Left kidney (tissue), 2 donors: Measurements from ENCODE around the gene NDST4. TPM values are rescaled to one million over a fixed set of nuclear protein-coding genes. Genes with fewer than 3 reads are reported as not detected.

Experiments
- DNase-seq: peaks from one replicate; pipeline ENCODE4 v3.0.0-alpha.2; 2013
- polyA plus RNA-seq: library from polyadenylated mRNA; unstranded; fragments of 120-200 nt; gene quantifications from one replicate; pipeline ENCODE4 v1.2.1, GENCODE V29; 2013; ENCODE audit not compliant: insufficient read length

Gene NDST4
- polyA plus RNA-seq, 1 donor: 0.75 TPM

DNA sequence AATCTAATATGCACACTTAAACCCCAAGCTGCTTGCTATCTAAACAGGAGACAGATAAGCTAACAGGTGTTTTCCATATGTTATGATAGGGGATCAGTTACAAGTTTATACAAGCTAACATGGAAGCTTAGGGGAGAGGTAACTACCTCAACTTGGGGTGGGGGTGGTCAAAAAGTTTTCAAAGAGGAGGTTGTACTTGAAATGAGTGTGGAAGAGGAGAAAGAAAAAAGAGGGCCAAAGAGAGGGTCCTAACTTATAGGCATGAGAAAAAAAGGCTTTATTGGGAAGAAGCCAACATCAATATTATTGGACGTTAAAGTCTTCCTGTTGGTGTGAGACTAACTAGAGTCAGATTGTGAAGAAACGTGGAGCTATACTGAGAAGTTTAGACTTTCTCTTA is 205.9 kb downstream of the NDST4 start:
- DNase-seq: peak; percentile 36

DNA sequence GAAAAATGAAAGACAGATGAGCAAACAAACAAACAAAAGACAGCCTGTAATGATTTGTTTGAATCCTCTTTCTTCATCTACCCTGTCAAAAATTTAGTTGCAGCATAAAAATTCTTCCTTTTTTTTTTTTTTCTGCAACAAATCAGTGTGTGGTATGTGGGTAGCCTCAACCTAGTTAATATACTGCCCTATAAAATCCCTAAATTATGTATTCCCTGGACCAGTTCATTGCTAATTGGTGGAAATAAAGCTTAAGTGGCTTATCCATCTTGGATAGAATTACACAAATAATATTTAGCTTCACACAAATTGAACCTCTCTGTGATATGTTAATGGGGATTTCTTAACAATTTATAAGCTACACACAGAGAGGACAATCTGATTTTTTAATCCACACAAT is 208.4 kb downstream of the NDST4 start:
- no peak for DNase-seq

DNA sequence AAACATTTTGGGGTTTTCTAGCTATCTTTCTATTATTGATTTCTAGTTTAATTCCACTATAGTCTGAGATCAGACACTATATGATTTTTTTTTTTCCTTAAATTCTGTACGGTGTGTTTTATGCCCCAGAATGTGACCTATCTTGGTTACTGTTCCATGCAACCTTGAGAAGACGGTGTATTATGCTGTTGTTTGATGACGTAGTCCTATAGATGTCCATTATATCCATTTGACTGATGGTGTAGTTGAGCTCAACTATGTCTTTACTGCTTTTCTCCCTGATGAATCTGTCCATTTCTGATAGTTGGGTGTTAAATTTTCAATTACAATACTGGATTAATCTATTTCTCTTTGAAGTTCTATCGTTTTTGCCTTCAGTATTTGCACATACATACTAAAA is 212.5 kb downstream of the NDST4 start:
- no peak for DNase-seq

DNA sequence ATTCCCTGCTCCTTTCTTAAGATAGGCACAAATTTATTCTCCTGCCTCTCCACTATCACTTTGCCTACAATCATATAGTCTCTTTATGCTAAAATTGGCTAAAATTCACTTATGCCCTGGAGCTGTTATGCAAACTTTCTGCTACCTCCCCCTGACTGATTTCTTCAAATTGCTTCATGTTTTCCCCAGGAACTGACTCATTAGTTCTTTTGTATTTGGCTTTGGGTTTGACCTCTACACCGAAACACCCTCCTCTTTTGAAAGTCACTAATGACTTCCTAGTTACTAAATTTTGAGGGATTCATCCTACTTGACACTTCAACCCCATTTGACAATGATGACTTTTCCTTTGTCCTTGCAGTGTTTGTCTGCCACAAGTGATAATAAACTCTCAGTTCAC is 222.6 kb downstream of the NDST4 start:
- no peak for DNase-seq

DNA sequence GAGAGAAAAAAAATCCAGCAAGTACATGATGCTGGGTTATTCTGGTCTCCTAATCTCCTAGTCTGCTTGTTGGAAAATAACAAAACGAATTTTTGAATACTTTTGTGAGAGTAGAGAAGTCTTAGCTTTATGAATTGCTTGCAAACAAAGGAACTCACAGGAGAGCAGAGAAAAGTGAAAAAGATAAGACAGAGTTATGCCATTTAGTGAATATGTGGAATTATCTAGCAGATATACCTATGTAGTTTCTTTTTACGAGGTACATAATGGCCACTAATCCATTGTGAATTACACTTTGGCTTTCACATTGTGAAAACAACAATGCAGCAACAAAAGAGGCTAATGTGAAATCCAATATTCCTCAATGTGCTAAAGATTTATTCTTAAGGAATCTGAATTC is 226.7 kb downstream of the NDST4 start:
- DNase-seq: no peak

DNA sequence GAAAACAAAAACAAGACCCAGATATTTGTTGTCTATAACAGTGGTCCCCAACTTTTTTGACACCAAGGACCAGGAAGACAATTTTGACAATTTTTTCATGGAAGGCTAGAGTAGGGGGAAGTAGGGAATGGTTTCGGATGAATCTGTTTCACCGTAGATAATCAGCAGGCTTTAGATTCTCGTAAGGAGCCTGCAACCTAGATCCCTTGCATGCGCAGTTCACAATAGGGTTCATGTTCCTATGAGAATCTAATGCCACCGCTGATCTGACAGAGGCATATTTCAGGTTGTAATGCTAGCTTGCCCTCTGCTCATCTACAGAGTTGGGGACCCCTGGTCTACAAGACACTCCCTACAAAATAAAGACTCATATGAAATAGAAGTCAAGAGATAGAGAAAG is 229.8 kb downstream of the NDST4 start:
- DNase-seq: no peak

DNA sequence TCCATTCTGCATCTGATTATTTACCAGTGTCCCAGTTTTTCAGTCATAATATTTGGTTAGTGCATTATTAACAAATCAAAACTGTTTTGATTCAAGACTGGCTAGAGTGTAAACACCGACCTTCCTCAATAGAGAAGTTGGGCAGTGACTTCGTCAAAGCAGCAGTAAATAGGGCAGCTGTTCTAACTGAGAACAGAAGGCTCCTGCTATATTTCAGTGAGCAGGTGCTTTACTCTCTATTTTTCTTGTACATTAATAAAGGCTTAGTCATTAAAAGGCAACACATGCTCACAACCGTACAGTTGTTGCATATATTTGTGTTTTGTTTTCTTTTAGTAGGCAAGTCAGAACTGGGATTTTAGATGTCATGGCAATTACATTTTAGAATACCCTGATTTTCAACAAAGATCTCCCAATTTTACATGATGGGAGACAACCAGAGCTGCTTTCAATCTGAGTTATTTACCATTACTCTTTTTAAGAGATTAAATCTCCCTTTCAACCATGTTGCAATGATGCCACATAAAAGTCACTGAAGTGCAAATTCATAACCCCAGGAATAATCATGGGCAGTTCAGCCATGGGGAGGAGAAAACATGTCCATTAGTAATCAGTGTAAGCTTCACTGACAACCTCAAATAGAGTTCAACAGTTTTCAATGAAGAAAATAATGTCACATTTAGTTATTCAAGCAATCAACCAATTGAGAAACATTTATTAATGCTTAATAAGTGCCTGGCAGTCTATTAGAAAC is 233.3 kb downstream of the NDST4 start:
- no peak for DNase-seq

DNA sequence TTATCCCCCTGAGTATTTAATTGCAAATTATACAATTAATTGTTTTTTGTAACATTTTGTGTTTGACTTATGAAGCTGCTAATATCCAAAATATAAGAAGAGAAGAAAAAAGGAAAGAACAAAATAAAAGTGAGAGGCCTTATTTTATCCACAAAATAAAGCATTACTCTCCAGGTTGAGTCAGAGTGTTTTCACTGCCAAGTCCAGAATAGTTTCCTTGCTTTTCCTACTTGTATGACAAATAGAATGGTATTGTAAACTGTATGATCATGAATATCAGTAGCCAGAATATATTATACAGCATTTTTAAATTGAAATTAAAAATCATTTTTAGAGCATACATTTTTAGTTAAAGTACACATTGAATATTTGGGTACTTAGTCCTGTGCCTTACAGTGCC is 237.8 kb downstream of the NDST4 start:
- DNase-seq: no peak

DNA sequence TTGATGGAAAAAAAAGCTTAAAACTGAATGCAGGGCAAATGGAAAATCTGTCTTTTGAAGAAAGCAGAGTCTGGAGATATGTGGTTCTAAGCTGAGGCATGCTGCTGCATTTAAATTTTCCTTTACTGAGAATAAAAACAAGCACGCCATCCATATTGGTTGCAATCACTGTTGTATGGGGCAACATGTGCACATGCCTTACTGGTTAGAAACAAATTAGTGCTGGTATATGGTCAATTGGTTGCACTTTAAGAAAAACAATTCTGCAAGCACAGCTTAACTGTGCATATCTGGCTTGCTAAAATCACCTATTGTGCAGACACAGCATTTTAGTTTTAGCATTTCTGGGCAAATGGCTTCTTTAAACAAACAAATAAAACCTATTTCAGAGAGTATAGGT is 239.1 kb downstream of the NDST4 start:
- no peak for DNase-seq

DNA sequence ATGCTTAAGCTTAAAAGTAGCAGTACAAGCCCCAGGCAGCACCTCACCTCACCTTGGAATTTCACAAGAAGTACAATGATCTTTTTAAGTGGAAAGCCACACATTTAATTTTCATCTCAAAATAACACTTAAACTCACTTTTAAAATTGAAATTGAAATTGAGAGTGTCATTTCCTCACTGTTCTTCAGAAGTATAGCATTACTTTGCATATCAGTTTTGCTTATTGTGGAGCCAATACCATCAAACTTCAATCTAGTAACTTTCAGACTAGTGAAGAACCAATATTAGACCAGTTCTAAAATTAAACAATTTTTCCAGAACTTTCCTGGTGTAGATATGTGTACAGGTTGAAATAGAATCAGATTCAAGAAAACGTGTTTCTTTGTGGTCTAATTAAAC is 242.4 kb downstream of the NDST4 start:
- DNase-seq: no peak

DNA sequence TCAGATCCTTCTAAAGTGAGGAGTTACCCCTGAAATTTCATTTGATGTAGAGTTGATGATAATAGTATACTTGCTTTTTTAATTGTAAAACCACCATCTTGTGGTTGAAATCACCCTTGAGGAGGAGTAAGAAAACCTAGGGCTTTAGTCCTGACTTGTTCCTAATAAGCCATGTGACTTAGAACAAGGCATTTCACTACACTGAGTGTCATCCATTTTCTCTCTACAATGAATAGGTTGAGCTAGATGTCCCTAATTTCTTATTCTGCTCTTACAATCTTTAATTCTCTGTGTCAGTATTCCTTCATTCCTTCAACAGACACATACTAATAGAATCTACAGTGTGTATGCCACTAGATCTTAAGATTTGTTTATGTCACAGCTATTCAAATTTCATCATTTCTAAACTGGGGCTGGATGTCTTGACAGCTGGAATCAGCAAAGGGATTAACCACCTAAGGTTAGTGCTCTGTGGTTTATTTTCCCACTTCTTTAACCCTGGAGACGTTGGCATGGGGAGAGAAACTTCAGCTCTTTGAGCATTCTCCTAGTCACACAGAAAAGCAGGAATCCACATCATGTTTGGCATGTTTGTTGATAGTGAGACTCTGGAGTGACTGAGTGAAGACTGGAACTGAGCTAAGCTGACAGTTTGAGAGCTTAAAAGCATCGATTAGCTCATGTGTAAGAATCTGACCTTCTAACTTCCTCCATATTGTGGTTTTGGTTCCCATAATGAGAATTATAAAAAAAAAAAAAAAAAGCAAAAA is 246.3 kb downstream of the NDST4 start:
- no peak for DNase-seq

DNA sequence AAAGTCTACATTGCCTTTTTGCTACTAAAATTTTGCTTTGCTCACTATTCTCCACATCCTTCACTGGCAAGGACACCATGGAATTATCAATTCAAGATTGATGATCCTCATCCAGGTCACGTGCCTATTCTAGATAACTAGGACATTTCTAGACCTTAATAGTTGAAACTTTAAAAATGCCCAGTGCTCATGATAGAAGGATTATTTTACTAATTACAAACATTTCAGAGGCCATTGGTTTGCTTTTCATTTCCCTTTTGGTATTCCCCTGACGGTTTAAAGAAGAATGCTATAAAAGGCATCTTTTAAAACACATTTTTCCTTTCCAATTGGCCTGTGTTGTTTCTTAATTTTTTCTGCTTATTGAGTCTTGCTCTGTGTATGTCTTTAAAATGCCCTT is 249.4 kb downstream of the NDST4 start:
- no peak for DNase-seq

DNA sequence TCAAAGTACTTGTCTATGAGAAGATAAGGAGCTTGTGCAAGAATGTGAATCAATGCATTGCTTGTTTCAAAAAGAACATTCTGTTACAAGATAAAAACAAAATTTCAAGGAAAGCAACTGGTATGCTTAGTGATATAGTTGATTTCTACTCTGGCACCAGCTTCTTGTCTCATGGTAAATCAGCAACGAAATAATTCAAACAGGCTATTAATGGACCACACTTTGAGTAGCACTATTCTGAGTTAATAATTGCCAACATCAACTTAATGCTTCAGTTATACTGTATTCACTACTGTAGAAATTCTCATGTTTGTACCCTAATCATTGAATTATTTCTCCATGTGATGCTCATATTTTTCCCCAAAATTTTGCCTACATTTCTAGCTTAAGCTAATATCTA is 252.6 kb downstream of the NDST4 start:
- DNase-seq: peak; percentile 18

DNA sequence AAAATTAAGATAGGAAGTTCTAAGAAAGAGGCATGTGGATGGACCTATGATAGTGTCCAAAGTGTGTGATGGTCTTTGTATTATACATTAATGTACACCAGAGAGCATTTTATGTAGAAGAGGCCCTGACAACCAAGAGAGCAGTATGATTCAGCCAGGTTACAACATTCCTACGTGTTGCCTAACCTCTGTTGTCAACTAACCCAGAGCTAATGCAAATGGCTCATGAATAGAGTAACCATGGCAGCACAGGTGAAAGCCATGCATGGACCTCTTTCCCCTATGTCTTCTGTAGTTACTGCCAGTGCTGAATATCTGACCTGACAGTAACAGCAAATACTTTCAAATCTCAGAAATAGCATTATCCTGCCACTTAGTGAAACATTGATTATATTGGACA is 255.6 kb downstream of the NDST4 start:
- DNase-seq: no peak

DNA sequence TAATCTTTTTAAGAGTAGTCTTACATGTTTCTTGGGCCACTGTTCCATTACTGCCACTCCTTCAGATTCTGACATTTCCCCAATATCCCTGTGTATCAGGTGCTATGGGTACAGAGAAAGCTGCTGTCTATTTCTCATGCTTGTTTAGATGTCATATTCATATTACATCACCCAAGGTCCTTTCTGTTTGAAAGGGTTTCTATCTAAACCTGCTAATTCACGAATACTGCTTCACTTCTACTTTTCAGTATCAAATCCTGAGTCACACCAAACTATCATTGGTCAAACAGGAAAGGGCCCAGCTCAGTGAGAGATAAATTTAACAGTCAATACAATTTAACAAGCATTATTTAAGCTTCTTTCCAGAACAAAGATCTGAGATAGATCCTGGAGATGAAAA is 273.4 kb downstream of the NDST4 start:
- DNase-seq: no peak

DNA sequence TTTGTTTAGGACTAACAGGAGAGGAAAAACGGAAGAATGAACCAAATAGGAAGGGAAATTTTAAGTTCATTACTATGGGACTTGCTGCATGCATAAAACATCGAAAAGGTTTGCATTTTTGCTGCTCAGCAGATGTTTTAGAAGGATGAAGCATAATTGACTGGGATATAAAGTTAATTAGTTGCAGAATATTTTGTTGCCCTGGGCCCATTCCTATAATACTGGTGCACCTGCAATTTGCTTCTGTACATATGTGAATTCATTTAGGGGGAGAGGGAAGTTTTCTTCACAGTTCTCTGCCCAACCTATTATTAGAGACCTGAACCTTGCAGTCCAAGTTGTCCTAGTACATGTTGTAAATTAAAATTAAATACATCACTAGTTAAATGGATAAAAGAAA is 282.8 kb downstream of the NDST4 start:
- DNase-seq: no peak

DNA sequence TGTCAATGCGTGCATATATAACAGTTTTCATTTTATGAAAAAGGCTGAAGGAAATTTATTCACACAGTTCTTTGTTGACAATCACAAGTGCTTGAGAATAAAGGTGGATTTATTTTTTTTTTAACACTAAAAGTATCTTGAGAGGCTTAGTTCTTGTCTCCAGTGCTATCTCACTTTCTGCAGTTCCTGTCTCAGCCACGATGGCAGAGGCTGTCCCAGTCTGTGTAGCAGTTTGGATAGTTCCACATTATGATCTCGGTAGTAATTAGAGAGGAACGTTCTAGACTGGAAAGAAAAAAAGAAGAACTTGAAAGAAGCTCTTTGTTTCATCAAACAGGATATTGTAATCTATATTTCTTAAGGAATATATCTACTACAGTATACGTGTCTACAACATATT is 285.8 kb downstream of the NDST4 start:
- DNase-seq: no peak

DNA sequence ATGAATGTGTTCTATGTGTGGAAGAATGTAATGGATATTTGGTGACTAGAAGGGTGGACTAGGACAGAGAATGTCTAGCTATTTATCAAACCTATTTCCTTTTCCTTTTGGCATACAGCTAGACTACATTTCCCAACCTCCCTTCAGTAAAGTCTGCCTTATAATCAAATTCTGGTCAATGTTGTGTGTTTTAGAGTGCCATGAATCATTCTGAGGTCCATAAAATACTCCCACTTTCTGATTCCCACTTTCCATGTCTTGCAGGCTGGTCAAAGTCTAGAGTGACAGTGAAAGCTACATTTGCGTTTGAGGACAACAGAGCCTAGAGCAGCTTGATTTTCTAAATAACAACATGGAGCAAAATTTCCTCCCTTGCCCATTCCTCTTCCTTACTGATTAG is 297.7 kb downstream of the NDST4 start:
- DNase-seq: no peak

DNA sequence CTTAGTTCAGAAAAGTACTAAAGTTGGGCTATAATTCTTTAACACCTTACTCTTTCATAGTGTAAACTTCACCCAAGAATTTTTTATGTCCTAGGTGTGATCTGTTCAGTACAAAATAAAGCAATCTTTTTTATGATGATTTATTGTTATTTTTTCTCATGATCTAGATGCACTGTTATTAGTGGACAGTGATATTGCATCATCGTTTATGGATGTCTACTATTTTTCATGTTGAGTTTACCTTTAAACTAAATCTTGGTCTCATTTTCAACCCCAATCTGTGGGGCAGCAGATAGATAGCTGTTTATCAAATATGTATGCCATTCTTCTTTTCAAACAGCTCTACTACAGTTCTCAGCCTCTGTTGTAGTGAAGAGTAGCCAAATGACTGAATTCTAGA is 299.5 kb downstream of the NDST4 start:
- no peak for DNase-seq

DNA sequence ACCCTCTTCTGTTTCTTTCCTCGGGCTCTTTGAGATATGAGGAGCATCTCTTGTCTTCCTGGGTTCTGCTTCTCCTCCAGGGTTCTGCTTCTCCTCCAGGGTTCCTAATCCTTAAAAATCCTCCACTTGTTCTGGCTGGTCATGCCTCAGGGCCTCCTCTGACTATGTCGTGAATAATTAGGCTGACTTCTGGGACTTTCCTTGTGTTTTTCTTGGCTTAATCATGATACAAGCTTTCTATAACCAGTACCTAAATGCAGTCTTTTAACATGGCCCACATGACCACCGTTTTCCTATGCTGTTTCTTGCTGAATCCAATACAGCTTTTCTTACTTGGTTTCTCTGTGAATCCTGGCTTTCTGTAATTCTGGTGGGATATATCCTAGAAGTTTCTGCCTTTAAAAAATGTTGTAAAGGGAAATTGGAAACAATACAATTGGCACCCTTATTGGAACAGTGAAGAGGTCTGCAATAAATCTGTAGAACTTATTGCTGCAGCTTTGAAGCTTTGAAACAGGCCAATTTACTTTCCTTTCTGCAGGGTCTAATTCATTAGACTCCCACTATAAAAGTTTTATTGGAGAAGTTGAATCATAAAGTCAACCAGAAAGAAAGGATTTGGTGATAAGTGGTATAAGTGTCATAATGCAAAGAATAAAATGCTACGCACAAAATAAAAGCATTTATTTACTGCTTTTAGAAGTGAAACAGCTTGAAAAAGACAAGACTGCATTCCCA is 301.7 kb downstream of the NDST4 start:
- DNase-seq: peak; percentile 31

DNA sequence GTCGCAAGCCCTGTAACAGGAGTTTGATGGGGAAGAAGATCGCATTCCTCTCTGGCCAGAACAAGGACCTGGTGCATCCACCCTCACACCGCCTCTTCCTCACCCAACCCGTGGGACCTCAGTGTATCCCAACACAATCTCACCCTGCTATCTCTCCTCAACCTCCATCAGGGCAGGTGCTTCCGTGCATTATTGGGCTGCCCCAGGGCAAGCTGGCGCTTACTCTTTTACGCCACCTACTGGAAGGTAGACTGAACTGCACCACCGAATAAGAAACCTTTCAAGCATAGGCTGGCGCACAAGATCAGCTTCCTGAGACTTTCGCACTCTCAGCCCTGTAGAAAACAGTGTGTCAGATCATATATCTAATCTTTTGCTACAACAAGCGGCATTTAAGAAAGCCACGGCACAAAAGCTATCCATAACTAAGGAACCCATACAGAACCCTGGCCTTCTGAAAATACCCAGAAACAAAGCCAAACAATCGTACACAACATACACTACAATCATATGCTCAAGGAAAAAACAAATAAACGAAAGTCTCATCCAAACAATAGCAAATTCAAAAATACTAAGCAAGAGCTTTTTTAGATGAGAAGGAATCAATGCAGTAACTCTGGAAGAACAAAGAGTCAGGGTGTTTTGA is 305.5 kb downstream of the NDST4 start:
- no peak for DNase-seq

DNA sequence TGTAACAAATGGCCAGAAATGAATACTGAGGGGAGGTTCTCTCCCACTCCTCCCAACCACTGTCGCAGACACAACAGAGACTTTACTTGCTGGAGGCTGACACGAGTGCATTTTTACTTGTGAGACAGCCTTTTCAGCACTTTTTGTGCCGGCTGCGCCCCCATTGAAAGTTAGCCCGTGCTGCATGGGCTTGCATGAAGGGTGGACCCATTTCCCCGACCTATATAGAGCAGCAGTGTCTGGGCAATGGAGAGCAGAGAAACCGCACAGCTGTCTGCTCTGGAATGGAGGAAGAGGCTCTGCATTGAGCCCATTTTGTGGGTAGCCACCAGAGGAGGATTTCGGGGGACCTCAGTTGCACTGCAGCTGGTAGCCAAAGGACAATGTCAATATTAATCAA is 306.1 kb downstream of the NDST4 start:
- no peak for DNase-seq

DNA sequence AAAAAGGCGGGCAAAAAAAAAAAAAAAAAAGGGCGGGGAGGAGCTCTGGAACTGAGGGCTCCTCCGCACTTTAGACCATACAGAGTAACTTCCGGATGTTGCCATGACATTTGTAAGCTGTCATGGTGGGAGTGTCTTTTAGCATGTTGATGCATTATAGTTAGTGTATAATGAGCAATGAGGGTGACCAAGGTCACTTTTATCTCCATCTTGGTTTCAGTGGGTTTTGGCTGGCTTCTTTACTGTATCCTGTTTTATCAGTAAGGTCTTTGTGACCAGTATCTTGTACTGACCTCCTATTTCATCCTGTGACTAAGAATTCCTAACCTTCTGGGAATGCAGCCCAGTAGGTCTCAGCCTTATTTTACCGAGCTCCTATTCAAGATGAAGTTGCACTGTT is 321.4 kb downstream of the NDST4 start:
- no peak for DNase-seq
